DMS79 treated with DMSO at 0.1 percent for 48 hours (cell line): ENCODE results near the gene NDUFS7.
"Not testable (repeated sequence)": the region's sequence is repeated elsewhere in the genome, so short reads cannot be mapped to it uniquely, and the experiment has no call there.

Source experiments
- DNase-seq: peaks from one replicate; lab custom pipeline; 2025; lab: John Stamatoyannopoulos, UW

Gene NDUFS7

DNA sequence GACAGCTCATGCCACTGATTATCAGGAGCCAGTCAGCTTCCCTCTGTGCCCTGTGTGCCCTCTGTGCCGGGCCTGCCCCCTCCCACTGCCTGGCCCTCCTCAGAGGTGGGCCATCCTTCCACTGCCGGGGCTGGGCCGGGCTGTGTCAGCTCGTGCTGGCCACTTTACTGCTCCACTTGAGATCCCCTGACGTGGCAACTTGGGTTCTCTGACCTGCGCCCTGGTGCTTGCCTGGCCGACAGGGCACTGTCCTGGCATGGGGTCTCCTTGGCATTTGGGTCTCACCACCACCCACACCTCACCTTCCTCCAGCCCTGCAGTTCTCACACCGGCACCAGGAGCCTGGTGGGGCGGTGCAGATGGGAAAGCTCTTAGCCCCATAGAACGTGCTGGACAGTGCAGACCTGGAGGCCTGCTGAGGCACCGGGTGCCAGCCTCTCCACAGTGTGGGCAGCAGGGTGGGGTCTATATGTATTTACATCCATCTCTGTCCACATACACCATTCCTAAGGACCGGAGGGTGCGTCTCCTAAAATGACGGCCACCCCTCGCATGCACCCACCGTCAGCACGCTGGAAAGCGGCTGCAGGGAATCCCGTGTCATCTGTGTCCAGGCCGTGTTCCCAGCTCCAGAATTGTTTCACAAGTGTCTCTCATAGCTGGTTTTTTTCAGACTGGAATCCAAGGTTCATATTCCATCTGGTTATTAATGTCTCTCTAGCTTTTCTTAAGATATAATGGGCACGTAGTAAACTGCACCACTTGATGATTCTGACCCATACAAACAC, 35.4 kb downstream of the NDUFS7 start:
- no peak for DNase-seq

DNA sequence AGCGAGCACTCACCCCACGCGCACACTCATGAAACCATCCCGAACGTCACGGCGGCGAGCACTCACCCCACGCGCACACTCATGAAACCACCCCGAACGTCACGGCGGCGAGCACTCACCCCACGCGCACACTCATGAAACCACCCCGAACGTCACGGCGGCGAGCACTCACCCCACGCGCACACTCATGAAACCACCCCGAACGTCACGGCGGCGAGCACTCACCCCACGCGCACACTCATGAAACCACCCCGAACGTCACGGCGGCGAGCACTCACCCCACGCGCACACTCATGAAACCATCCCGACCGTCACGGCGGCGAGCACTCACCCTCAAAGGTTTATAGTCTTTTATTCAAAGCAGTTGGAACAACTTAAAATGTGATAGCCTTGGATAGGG, 36.4 kb downstream of the NDUFS7 start:
- not testable (repeated sequence) for DNase-seq

DNA sequence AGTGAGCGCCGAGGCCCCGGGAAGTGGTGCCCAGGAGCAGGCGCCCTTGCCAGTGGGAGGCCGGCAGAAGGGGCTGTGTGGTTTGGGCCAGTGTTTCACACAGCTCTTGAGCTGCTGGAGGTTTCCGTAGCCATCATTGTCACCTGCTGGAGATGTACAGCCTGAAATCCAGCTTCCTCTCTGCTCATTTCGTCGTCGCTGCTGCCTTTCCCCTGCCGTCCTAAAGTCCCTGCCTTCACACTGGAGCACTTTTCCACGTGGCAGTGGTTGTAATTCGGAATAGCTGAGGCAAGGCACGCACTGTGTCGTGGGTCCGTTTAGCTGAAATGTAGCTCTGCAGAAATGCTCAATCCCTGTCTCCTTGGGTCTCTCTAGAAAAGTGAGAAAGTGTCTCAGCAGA, 36.9 kb downstream of the NDUFS7 start:
- no peak for DNase-seq

DNA sequence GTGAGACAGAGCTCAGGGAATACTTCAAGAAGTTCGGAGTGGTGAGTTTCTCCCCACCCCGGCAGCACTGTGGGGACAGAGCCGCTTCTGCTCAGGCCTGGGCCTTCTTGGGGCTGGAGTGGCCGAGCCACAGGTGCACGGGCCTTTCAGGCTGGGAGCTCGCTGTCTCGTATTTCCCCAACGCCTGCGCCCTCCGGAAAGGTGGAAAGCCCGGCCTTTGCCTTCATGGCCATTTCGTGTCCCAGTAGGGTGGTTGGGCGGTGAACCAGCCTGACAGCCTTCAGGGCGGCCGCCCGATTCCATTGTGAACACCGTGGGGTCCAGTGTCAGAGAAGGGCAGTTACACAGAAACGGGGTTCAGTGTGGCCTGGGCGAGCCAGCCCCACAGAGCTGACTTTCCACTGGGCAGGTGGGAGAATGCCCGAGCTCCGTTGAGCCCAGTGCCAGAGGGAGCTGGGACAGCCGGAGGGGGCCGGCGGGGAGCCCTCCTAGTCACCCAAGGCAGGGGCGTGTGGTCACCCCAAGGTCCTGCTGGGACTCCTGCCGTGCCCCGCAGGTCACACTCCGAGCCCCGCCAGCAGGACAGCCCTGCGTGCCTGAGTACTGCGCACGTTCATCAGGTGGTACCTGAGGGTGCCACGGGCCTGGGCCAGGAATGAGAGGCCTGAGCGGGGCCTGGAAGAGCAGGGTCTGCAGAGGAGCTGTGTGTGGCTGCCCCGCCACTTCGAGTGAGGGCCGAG, 37.7 kb downstream of the NDUFS7 start:
- no peak for DNase-seq

DNA sequence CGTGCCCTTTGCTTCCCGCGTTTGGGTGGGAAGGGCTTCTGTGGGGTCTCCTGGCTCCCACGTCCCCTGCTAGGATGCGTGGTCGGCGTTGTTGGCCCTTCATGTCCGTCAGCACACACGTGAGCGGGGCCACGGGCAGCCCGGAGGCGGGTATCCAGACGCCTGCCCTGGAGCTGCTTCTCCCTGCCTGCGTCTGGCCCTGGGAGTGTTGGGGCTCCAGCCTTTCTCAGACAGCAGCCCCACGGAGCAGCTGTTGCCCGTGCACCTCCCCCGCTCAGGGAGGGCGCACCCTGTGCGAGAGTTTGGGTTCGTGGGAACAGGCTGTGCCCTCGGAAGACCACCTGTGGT, 38.2 kb downstream of the NDUFS7 start:
- no peak for DNase-seq

DNA sequence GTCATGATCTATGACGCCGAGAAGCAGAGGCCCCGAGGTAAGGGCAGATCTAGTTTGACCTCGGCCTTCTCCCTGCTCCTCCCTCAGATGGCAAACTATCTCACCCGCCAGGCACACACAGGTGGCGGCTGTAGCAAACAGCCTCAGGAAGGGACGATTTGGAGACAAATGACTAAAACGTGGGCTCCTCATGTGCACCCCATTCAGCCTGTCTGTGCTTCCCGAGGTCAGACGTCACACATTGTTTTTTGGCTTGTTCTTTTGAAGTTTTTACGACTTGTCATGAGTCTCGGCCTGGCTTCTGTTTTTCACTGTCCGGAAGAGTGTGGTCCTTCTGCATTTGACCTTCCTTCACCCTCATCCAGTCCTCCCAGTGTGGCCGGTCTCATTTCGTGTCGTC, 38.7 kb downstream of the NDUFS7 start:
- no peak for DNase-seq

DNA sequence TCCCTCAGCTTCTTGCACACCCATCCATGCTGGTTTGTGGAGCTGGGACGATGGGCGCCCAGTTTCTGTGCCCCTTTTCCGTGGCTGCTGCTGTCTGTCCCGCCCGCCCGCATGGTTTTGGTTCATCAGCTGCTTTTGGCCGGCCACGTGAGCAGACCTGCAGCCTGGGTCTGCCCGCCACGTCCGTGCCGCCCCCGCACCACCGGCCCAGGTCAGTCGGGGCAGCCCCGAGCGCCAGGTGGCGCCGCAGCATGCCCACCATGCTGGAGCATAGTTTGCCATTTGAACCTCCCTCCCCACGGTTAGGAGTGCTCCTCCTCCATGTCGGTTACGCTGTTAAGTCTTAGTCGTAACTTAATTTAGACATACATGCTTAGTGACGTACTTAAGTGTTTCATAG, 39.2 kb downstream of the NDUFS7 start:
- DNase-seq: no peak

DNA sequence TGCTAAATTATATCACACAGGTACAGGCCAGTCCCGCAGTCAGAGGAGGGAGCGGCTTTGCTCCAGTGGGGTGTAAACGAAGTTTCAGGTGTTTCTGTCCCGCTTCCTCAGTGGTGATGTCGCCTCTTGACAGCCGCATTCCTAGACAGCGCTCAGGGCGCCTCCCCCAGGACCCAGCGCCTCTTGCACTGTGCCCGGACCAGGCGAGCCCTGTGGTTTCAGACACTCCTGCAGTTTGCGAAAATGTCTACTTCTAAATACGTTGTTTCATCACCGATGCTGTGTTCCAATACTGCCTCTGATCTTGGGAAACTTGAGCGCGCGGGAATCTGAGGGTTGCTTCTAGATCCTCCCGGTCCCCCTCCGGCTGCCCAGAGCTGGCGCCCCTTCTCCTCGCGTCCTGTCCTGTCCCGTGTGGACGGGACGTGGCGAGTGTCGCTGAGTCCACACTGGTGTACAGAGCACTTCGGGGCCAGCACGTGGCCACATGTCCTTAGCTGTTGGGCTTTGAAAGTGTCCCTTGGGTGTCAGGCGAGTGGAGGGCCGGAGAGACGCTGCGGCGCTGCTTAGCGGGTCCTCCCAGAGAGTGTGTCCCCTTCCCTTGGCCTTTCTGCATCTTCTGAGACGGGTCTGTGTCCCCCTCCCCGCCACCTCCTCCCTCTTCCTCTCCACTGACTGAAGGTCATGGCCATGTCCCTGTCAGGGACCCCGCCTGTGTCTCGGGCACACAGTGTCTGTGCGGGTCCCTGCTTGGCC, 39.9 kb downstream of the NDUFS7 start:
- DNase-seq: no peak

DNA sequence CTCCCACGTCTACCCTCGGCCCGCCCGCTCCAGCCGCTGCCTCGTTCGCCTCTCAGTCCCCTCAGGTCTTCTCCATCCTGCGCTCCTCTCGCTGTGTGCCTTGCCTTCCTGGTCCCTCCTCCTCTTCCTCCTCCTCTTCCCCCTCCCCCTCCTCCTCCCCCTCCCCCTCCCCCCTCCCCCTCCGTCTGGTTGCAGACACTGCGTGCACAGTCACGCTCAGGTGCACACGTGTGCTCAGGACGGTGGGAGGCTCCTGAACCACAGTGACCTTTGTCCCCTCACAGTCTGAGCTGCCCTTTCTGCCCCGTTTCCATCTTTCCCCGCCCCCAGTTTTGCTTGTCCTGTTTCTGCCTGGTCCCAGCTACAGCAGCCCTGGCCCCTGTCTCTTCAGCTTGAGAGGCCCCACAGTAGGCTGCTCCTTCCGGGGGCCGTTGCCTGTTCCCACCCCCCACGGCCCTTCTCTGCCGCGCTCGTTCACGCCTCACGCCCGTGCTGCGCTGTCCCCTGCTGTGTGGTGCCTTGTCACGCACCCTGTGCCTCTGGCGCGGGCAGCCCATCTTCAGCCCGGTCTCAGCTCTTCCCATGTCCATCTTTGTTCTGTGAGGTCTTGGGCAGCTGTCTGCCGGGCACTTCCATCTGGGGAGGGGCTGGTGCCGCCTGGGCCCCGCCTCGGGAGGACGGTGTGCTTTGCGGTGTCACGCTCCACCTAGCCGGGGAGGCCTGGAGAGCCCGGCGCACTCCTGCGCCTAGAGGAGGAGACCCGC, 40.7 kb downstream of the NDUFS7 start:
- DNase-seq: no peak

DNA sequence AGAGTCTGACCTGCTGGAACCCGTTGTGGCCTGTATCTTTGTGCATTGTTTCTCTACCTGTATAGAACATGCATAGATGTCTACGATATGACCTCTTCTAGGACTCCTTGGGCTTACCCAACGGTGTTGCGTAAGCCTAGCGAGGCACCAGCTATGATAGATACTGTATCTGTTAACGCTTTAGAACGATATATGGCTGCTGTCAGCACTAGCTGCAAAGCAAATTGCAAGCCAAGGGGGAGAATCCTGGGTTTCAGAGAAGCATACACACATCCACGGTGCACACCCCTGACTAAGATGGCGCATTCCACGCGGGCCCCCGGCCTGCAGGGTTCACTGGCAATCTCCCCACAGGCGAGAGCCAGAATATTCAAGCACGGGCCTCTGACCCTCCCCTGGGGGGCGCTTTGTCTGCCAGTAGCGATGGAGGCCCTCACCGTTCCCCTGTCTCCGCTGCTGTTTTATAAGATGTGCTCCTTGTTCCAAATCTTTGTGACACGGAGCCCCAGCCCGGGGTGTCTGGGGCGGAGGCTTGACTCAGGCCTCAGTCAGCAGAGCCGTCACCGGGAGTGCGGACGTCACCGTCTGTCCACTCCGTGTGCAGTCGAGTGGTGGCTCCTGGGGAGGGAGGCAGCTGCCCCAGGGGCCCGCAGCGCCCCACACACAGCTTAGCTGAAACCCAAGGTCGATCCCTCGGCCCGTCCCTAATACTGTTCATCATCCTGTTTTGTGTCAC, 41.6 kb downstream of the NDUFS7 start:
- DNase-seq: no peak

DNA sequence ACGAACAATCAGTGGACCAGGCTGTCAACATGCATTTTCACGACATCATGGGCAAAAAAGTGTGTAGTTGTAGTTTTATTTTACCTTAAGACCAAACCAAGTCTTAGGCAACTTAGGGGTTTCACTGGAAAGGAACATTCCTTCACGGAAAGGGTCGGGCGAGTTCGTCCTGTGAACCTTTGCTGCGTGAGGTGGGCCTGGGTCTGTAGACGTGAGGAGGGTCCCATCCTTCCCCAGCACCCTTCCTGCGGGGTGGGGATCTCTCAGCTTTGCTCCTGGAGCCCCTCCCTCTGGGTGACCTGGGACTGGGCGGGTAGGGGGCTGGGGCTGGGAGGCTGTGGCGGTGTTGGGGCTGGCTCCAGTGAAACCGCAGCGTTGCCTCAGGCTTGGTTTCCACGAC, 42.2 kb downstream of the NDUFS7 start:
- DNase-seq: no peak

DNA sequence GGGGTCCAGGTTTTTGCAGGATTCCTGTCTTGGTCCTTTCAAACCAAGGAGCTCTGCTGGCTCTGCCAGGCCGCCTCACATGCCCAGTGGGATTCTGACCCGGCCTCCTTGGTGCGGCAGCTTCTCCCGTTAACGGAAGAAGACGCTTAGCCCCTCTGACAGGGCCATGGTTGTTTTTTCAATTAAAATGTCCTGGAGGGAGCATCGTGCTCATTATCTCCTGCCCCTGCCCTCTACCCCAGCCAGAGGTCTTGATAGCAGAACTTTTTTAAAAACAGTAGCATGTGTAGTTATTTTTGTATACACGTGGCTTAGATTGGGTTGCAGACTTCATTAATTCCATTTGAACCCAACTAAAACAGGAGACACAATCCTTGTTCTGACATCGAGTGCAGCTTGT, 43.0 kb downstream of the NDUFS7 start:
- no peak for DNase-seq

DNA sequence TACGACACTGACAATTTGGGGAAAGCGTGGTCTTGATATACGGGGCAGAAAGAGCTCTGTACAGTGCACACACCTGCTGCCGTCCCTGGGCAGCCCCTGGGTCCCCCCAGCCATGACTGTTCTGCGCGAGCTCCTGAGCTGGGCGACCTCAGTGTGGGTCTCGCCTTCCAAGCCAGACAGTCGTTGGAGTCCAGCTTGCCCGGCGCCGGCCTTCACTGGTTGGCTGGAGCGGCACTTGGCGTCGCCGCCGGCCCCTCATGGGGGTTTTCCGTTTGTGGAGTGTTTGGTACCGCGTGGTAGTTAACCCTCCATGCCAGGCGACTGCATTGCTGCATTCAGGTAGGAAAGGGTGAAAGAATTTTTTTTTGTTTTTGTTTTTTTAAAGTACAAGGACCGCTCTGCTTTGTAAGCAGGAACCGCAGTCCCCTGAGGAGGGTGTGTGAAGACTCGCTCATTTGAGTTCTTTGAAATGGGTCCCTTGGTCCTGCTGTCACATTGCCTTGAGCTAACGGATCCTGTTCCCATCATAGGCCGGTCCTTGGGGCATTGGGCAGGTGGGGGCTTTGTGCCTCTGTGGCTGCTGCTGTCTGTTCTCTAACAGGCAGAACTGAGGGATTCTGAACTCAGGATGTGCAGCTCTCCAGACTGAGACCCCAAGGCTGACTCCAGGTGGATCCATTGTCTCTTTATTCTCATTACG, 43.7 kb downstream of the NDUFS7 start:
- DNase-seq: no peak

DNA sequence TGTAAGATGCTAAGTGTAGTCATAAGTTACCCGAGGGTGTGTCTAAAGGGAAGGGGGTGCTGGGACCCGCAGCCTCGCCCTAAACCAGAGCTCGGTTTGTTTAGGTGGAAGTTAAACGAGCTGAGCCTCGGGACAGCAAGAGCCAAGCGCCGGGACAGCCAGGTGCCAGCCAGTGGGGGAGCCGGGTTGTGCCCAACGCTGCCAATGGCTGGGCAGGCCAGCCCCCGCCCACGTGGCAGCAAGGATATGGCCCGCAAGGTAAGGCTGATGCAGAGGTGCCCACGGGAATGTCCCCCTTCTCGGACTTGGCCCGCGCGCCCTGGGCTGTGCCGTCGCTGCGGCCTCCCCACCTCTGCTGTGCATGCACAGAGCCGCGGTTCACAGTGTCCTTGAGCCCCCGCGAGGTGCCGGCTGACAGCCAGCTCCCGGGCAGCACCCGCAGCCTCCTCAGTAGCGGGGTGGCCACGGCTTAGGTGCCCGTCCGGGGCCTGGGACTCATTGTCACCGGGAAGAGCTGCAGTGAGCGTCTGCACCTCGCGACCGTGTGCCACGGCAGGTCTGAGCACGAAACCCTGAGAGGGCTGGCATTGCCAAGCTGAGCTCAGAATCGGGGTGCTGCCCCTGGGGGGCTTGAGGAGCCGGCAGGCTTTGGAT, 45.2 kb downstream of the NDUFS7 start:
- no peak for DNase-seq

DNA sequence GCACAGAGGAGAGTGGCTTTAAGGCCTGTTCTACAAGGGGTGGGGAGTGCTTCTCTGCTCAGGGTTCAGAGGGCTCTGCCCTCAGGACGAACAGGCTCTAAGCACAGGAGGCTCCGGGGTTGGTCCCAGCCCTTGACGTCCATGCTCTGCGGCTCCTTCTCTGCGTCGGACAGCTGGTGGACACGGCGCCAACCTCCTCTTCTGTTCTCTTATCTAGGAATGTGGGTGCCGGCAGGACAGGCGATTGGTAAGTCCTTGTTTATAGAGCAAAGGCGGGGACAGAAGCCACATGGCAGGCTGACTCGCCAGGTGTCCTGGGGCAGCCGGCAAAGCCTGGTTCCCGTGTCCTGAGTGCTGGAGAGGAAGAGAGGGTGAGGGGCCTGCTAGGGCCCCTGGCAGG, 46.0 kb downstream of the NDUFS7 start:
- DNase-seq: no peak

DNA sequence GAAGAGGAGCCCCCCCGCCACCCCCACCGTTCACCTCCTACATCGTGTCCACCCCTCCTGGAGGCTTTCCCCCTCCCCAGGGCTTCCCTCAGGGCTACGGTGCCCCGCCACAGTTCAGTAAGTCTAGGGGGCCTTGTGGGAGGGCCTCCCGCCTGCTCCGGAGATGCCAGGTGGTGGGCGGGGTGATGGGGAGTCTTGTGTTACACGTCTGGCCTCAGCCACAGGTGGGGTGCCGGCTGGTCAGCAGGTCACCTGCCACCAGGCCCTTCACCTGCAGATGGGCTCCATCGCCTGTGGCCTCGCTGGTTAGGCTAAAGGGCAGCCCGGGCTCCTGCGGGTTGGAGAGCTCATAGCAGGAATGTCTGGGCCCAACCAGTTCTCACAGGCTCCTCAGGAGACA, 46.5 kb downstream of the NDUFS7 start:
- DNase-seq: no peak

DNA sequence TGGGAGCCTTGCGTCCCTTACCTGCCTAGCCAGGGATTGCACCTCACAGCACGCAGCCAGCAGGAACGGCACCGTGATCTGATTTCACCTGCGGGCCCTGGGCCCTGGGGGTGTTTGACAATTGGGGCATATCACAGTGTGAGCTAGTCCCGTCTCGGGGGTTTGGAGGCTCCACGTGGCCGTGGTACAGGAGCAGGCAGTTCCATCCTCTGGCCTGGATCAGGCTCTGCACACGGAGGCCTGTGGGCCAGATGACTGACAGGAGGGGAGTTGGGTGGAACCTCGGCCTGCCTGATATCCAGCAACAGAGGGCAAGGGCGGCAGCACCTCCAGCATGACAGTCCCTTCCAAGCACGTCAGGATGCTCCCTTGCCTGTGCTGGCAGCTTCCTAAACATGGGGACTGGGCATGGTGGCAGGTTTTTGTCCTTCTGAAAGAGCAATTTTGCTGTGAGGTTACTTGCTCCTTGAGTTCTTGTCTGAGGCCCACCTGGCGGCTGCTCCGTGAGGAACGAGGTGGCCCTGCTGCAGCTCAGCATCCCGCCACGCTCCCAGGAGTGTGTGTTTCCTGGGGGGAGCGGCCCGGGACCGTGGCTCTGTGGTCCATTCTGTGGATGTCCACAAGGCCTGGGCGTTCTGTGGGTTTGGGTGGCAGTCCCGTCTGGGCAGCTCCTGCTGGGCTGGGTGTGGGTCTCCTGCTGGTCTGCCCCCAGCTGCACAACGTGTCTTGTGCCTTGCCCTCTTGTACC, 48.2 kb downstream of the NDUFS7 start:
- no peak for DNase-seq

DNA sequence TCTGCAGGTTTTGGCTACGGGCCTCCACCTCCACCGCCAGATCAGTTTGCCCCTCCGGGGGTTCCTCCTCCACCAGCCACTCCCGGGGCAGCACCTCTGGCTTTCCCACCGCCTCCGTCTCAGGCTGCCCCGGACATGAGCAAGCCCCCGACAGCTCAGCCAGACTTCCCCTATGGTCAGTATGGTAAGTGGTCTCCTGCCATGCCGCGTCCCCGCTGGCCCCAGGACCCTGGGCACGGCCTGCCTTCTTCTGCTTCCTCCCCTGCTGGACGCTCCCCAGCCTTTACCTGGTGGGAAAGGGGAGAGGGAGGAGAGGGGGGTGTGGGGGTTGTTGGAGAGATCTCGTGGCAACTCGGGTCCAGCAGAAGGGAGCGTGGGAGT, 48.8 kb downstream of the NDUFS7 start:
- no peak for DNase-seq

DNA sequence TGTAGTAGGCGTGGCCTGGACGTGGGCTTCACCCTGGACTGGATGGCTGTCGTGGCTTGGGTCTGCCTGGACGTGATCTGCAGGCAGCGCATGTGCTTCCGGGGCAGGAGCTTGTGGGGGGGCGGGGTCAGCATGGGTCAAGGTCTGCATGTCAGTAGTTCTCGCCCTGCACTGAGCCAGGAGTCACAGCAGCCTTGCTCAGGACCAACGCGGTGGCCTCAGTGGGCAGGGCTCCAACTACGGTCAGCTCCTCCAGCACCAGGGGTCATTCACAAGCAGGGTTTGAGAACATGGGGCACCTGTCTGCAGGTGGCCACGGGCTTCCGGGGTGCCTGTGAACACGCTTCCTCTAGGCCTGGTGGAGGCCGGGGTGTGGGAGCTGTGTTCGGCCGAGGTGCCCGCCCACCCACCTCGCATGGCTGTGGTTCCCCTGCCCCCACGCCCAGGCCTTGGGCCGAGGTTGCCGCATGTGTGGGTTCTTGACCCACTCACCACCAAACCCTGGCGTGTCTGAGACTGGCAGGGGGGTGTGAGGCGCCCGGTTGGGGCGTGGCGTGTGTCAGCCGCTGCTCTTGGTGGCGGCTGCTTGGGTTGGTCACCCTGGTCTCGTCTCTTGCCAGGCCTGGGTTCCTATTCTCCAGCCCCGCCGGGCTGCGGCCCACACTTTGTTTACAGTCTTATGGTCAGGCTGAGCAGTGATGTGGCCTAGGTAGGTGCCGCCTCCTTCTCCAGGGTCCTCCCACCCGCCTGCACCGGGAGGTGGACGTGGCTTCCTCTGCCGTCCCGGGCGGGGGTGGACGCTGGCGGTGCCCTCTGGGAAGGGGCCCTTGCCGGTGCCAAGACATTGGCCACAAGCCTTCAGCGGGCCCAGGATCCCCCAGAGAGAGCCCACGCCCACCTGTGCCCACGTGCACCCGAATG, 49.7 kb downstream of the NDUFS7 start:
- DNase-seq: no peak
